GM21528 (cell line): ENCODE measurements around the gene PMEL.
"Not testable (repeated sequence)": the region's sequence is repeated elsewhere in the genome, so short reads cannot be mapped to it uniquely, and the experiment has no call there.

Experiments used
- ATAC-seq: cut with Tn5 transposase; IDR thresholded peaks from one replicate; pipeline ENCODE4 v1.9.1; 2021; ENCODE audit warnings: mild to moderate bottlenecking, moderate library complexity; ENCODE audit not compliant: unreplicated experiment, low FRiP score

PMEL gene

GRCh38 chr12:55925870-55926737 lies 39.7 kb downstream of the PMEL start:
- peak; percentile 1 for ATAC-seq

- ATAC-seq: no peak
These were observed 40.5 kb downstream of the PMEL start for GRCh38 chr12:55925371-55925770.

GRCh38 chr12:55923648-55924047 lies 42.2 kb downstream of the PMEL start:
- ATAC-seq: not testable (repeated sequence)

DNA sequence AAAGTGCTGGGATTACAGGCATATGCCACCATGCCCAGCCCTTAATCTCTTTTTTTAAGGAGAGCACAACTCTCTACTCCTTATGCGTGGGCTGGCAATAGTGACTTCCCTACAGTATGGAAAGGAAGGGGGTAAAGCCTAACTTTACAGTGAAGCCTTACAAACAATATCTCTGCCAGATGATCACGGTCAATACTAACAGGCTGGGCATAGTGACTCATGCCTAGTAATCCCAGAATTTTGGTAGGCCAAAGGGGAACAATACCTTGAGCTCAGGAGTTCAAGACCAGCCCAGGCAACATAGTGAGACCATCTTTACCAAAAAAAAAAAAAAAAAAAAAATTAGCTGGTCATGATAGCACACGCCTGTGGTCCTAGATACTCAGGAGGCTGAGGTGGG lies 43.7 kb downstream of the PMEL start:
- no peak for ATAC-seq

DNA sequence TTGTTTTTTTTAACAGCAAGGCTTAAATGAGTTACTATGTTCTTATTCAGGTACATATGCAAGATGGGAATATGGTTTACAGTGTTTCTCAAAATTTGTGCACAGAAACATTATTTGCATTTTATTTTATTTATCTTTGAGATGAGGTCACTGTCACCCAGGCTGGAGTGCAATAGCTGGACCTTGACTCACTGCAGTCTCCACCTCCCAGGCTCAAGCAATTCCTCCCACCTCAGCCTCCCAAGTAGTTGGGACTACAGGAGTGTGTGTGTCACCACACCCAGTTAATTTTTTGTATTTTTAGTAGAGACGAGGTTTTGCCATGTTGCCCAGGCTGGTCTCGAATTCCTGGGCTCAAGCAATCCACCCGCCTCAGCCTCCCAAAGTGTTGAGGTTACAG lies 46.8 kb downstream of the PMEL start:
- ATAC-seq: not testable (repeated sequence)

- ATAC-seq: no peak
These were observed 50.4 kb downstream of the PMEL start for GRCh38 chr12:55915482-55915859.

DNA sequence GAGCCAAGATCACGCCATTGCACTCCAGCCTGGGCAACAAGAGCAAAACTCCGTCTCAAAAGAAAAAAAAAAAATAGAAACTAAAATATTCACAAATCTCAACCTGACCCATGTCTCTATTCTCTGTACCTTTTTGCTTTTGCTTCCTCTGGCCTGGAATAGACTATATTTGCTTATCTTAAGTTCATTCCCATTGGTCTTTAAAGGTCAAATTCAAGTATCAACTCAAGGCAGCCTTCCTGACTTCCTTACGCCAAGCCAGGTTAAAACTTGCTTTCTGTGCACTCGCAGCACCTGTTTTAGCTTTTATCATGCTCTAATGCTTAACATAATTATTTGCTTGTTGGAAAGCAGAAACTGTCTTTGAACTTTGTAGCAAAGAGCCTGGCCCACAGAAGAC lies 52.9 kb downstream of the PMEL start:
- ATAC-seq: no peak

DNA sequence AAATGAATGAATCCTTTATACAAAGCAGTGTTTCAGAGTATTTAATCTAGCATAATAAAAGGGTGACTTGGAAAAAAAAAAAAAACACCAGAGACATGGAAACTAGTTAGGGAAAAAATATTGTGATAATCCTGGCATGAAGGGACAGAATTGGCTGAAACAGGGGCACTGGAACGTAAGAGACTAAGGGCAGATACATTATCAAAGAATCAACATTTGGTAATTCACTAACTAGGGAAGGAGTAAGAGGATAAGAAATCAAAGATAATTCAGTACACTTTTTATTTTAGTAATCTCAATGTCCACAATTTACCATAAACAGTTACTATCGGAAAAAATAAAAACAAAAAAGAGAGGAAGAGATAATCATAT lies 56.3 kb downstream of the PMEL start:
- no peak for ATAC-seq

DNA sequence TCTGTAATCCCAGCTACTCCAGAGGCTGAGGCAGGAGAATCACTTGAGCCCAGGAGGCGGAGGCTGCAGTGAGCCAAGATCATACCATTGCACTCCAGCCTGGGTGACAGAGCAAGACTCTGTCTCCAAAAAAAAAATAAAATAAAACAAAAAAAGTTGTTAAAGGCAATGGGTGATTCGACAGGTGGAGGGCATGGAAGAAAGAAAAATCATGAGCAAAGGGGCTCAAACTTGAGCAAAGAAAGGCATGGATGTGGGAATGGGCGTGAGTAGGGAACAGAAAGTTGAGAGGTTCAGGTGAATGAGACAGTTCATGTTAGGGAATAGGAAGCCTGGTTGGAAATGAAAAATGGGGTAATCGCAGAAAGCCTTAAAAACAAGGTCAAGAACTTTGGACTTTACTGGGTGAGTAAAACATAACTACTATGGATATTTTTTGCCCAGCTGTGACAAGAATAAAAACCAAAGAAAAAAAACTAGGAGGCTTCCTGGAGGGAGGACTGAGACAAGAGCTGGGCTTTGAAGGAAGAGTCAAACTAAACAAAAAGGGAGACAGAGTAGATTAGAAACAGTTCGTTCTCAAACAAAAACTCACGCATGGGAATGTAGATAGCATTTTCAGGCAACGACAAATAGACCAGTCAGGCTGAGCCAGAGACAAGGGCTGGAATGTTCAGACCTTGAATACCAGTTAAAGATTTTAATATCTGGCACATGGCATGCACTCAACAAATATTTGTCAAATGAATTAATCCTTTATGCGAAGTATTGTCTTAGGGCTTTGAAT lies 56.9 kb downstream of the PMEL start:
- no peak for ATAC-seq

DNA sequence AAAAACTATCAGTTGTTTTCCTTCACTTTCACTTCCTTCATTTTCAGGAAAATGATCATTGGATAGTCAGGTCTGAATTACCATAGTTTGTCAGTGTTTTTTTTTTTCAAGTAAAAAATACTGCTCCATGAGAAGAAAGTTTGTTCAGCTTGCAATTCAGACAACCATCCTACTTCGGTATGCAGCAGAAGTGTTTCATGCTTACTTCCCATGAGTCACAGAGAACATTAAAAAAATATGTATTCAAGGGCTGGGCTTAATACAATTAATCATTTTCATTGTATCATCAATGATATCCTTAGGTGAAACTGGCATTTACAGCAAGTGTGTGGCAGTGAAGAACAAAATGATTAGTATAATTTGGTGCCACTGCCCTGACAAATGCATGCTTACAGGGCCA lies 59.8 kb downstream of the PMEL start:
- ATAC-seq: no peak
